Mammary epithelial cell (primary cell): ENCODE measurements around the gene ITGB8.

Experiments used
- EZH2 ChIP-seq: IDR thresholded peaks from 2 replicates; pipeline ENCODE4 v1.6.1; 2012; ENCODE audit warnings: low read length, inconsistent platforms, borderline replicate concordance
- TF ChIP-seq, protein P1 (sequence below), 2 donors: IDR thresholded peaks in 1 of 2; conservative IDR thresholded peaks in 1 of 2; 2 replicates each; pipeline ENCODE4 v1.5.1; 2011 to 2012; ENCODE audit warnings: inconsistent platforms in 2 of 2, low read length in 2 of 2, mild to moderate bottlenecking in 2 of 2, control low read depth in 1 of 2, low read depth in 1 of 2; ENCODE audit not compliant: insufficient read depth in 1 of 2; ENCODE audit errors: extremely low read depth in 1 of 2

- TF ChIP-seq, protein P1, sequence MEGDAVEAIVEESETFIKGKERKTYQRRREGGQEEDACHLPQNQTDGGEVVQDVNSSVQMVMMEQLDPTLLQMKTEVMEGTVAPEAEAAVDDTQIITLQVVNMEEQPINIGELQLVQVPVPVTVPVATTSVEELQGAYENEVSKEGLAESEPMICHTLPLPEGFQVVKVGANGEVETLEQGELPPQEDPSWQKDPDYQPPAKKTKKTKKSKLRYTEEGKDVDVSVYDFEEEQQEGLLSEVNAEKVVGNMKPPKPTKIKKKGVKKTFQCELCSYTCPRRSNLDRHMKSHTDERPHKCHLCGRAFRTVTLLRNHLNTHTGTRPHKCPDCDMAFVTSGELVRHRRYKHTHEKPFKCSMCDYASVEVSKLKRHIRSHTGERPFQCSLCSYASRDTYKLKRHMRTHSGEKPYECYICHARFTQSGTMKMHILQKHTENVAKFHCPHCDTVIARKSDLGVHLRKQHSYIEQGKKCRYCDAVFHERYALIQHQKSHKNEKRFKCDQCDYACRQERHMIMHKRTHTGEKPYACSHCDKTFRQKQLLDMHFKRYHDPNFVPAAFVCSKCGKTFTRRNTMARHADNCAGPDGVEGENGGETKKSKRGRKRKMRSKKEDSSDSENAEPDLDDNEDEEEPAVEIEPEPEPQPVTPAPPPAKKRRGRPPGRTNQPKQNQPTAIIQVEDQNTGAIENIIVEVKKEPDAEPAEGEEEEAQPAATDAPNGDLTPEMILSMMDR (conservative IDR thresholded peaks at IDR 0.05 in 1 of 2, IDR thresholded peaks at IDR 0.05 in 1 of 2; ENCODE audit: extremely low read depth in 1 of 2, insufficient read depth in 1 of 2, low read depth in 1 of 2, low read length in 2 of 2), result no peak
- no peak for TF ChIP-seq EZH2
Observed at GRCh38 chr7:20404320-20404719, 73.6 kb downstream of the ITGB8 start.
